ENCODE measurements around the gene RTTN. TPM values are rescaled to one million over a fixed set of nuclear protein-coding genes. Genes with fewer than 3 reads are reported as not detected.

Gene RTTN
- total RNA-seq, 2 donors from 2014 or later = 22.3 to 35.4 TPM

- Histone ChIP-seq H3K36me3 (ENCODE audit: control insufficient read depth, insufficient read depth, low read length) (no peaks in the 10 kb centered on the region), H3K4me1 (ENCODE audit: control insufficient read depth, insufficient read depth, low read length) (no peaks in the 10 kb centered on the region), H3K9me3 (ENCODE audit: control insufficient read depth, low read length) (no peaks in the 10 kb centered on the region), H3K9ac (ENCODE audit: extremely low read depth, low read length, poor library complexity, severe bottlenecking) (no peak overlapping the region), H3K27me3 (ENCODE audit: control insufficient read depth, insufficient read depth, low read length, poor library complexity, severe bottlenecking) (no peaks in the 10 kb centered on the region), H3K4me3 (ENCODE audit: low read length) (no peak overlapping the region), H3K27ac (ENCODE audit: low read depth, low read length) (no peak overlapping the region)
- H3K9me3 Mint-ChIP-seq = peaks cover 2% of the 10 kb centered on the region
- no peaks in the 10 kb centered on the region for H3K4me1 Mint-ChIP-seq
- DNase-seq = no peak
- H3K27ac Mint-ChIP-seq = no peak overlapping the region
- TF ChIP-seq, protein P1, sequence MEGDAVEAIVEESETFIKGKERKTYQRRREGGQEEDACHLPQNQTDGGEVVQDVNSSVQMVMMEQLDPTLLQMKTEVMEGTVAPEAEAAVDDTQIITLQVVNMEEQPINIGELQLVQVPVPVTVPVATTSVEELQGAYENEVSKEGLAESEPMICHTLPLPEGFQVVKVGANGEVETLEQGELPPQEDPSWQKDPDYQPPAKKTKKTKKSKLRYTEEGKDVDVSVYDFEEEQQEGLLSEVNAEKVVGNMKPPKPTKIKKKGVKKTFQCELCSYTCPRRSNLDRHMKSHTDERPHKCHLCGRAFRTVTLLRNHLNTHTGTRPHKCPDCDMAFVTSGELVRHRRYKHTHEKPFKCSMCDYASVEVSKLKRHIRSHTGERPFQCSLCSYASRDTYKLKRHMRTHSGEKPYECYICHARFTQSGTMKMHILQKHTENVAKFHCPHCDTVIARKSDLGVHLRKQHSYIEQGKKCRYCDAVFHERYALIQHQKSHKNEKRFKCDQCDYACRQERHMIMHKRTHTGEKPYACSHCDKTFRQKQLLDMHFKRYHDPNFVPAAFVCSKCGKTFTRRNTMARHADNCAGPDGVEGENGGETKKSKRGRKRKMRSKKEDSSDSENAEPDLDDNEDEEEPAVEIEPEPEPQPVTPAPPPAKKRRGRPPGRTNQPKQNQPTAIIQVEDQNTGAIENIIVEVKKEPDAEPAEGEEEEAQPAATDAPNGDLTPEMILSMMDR (conservative IDR thresholded peaks at IDR 0.05) = no peak
- H3K4me3 Mint-ChIP-seq = no peak overlapping the region
- H3K27me3 Mint-ChIP-seq (ENCODE audit: insufficient read depth) = no peaks in the 10 kb centered on the region
- no peaks in the 10 kb centered on the region for H3K36me3 Mint-ChIP-seq (ENCODE audit: low read depth)
- WGBS, 2 experiments (ENCODE audit: insufficient coverage in 1 of 2, insufficient read length in 1 of 2) = 89 to 100% methylated on average over 2 to 5 of the region's 5 CpGs
Measured at GRCh38 chr18:69954719-69955480, 250.6 kb downstream of the RTTN start.

- Histone ChIP-seq H3K9me3 (ENCODE audit: control insufficient read depth, low read length) (no peaks in the 10 kb centered on the region), H3K27ac (ENCODE audit: low read depth, low read length) (no peak overlapping the region), H3K4me1 (ENCODE audit: control insufficient read depth, insufficient read depth, low read length) (no peaks in the 10 kb centered on the region), H3K9ac (ENCODE audit: extremely low read depth, low read length, poor library complexity, severe bottlenecking) (no peak overlapping the region), H3K27me3 (ENCODE audit: control insufficient read depth, insufficient read depth, low read length, poor library complexity, severe bottlenecking) (no peaks in the 10 kb centered on the region), H3K4me3 (ENCODE audit: low read length) (no peak overlapping the region), H3K36me3 (ENCODE audit: control insufficient read depth, insufficient read depth, low read length) (no peaks in the 10 kb centered on the region)
- WGBS, 2 experiments (ENCODE audit: insufficient coverage in 1 of 2, insufficient read length in 1 of 2) = 100% methylated on average over 2 of the region's 2 CpGs
- Mint-ChIP-seq H3K27me3 (ENCODE audit: insufficient read depth) (no peaks in the 10 kb centered on the region), H3K9me3 (peaks cover 2% of the 10 kb centered on the region), H3K36me3 (ENCODE audit: low read depth) (no peaks in the 10 kb centered on the region), H3K4me1 (no peaks in the 10 kb centered on the region), H3K4me3 (no peak overlapping the region), H3K27ac (no peak overlapping the region)
- no peak for DNase-seq
- TF ChIP-seq, protein P1 (conservative IDR thresholded peaks at IDR 0.05) = no peak
Measured at GRCh38 chr18:69953191-69953590, 252.3 kb downstream of the RTTN start.

Other genes starting within 250 kb of the RTTN start
- gene SOCS6, start 83.4 kb upstream of the RTTN start, total RNA-seq = 10 to 100 TPM; 28.2 to 30.0 TPM